HG03159 (cell line): Measurements from ENCODE around the gene TXNL4A.

Source experiments
- ATAC-seq: cut with Tn5 transposase; IDR thresholded peaks from one replicate; pipeline ENCODE4 v1.9.1; 2021; ENCODE audit warnings: mild to moderate bottlenecking, moderate library complexity; ENCODE audit not compliant: unreplicated experiment

The TXNL4A gene

DNA sequence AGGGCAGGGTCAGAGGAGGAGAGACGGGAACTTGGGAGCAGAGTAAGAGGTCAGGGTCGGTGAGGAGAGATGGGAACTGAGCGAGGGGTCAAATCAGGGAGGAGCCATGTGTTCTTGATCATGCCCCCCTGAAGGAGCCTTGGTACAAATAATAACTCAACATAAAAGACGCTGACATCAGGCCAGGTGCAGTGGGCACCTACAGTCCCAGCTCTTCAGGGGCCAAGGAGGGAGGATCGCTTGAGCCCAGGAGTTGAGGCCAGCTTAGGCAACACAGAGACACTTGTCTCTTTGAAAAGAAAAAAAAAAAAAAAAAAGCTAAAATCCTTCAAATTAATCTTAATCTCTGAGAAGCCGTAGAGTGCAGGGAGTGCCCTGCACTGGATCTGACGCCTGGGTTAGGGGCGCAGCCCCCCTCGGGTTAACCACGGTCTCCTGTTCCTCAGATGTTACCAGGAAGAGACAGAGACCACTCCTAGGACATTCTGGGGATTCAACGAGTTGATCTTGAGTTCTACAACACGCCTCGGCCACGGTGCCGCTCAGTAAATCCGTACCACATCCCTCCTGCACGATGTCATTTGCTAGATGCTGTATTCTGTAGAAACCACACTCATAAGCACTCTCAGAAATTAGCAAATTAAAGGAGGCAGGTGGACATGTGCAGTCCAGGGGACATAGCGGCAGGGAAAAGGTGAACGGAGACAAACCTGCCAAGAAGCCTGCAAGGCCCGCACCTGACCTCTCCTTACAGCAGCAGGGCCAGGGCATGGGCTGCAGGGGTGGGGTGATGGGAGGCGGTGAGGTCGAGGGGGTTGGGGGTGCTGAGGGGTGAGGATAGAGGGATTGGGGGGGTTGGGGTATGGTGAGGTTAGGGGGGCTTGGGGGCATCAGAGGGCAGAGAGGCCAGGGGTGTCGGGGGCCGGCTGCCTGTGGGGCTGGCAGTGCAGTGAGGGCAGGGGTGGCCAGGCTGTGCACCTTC is 66.1 kb downstream of the TXNL4A start:
- no peak for ATAC-seq
